GM18499 (cell line): ENCODE results near the gene DDX23.

Experiments used
- ATAC-seq: cut with Tn5 transposase; IDR thresholded peaks from one replicate; pipeline ENCODE4 v1.9.1; 2021; ENCODE audit warnings: moderate number of reproducible peaks; ENCODE audit not compliant: insufficient read depth, unreplicated experiment

The DDX23 gene

DNA sequence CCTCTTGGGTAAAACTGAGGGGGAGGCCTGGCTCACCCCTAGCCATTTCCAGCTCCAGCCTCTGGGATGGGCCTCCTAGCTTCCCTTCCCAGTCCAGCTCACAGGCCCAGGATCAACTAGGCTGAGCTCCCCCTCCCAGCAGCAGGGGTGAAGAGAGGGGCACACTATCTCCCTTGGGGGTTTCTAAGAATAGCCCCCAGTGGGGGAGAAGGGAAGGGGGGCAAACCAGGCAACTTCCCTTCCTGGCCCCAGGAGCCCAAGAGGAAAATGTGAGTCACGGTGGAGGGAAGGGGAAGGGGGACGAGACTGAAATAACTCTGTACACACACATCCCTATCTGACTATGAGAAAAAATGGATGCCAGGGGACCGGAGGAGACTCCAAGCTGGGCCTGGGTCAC, 72.1 kb downstream of the DDX23 start:
- no peak for ATAC-seq
